GM18951 (cell line): ENCODE data around the gene CD200R1L.
"Not testable (repeated sequence)": the region's sequence is repeated elsewhere in the genome, so short reads cannot be mapped to it uniquely, and the experiment has no call there.

Experiments used
- POLR2A ChIP-seq: IDR thresholded peaks from 4 replicates; pipeline ENCODE4 v1.6.1; 2011; ENCODE audit warnings: mild to moderate bottlenecking; ENCODE audit not compliant: insufficient read length, insufficient read depth; ENCODE audit errors: extremely low read depth
- in situ Hi-C: fragments of 300-500 bp; cut with MboI; formaldehyde crosslinking; loops from one replicate; pipeline ENCODE4 v1.12.0; 2022; ENCODE audit warnings: low sequenced_read_pairs, mixed read lengths, inconsistent platforms; ENCODE audit not compliant: unreplicated experiment

The CD200R1L gene

DNA sequence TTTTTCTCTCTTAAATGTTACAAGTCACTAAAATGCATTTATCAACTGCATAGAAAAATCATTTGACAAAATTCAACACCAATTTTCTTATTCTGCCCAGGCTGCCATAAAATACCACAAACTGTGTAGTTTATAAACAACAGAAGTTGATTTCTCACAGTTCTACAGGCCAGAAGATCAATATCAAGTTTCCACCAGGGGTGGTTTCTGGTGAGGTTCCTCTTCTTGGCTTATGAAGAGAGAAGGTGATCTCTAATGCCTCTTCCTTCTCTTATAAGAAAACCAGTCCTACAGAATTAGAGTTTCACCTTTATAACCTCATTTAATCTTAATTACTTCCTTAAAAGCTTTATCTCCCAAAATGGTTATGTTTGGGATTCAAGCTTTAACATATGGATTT lies 10.9 kb upstream of the CD200R1L start:
- TF ChIP-seq POLR2A: no peak
- in situ Hi-C loops: no loop called here

- no peak for TF ChIP-seq POLR2A
- in situ Hi-C loops: no loop called here
Observed at GRCh38 chr3:112856537-112856936, 9.9 kb upstream of the CD200R1L start.

- in situ Hi-C loops: no loop called here
- TF ChIP-seq POLR2A: no peak
Observed at GRCh38 chr3:112855883-112856282, 9.2 kb upstream of the CD200R1L start.

- in situ Hi-C loops: not testable (repeated sequence)
Observed at GRCh38 chr3:112855074-112855473, 8.4 kb upstream of the CD200R1L start.

GRCh38 chr3:112848196-112848595 lies 1.5 kb upstream of the CD200R1L start:
- in situ Hi-C loops: no loop called here
- TF ChIP-seq POLR2A: no peak

DNA sequence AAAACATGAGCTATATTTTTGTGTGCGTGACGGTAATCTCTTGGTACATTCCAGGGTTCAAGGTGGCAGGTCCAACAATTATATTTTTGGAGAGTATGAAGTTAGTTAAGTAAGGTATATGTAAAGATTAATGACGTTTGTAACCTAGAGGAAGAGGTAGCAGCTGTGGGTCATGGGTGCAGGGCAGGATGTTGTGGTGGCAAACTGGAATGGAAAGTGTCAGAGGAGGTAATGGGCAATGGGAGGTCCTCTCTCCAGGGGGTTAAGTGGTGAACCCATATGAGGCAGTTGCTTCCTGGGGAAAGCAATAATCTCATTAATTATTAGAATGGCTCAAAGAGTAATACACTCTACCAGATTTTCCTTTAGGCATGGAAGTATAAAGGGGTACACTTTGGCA lies 1.0 kb upstream of the CD200R1L start:
- in situ Hi-C loops: no loop called here
- TF ChIP-seq POLR2A: no peak

- no peak for TF ChIP-seq POLR2A
- in situ Hi-C loops: no loop called here
Observed at GRCh38 chr3:112845772-112846171, 892 bp downstream of the CD200R1L start.

GRCh38 chr3:112829046-112829445 lies 17.6 kb downstream of the CD200R1L start:
- TF ChIP-seq POLR2A: no peak
- in situ Hi-C loops: no loop called here

DNA sequence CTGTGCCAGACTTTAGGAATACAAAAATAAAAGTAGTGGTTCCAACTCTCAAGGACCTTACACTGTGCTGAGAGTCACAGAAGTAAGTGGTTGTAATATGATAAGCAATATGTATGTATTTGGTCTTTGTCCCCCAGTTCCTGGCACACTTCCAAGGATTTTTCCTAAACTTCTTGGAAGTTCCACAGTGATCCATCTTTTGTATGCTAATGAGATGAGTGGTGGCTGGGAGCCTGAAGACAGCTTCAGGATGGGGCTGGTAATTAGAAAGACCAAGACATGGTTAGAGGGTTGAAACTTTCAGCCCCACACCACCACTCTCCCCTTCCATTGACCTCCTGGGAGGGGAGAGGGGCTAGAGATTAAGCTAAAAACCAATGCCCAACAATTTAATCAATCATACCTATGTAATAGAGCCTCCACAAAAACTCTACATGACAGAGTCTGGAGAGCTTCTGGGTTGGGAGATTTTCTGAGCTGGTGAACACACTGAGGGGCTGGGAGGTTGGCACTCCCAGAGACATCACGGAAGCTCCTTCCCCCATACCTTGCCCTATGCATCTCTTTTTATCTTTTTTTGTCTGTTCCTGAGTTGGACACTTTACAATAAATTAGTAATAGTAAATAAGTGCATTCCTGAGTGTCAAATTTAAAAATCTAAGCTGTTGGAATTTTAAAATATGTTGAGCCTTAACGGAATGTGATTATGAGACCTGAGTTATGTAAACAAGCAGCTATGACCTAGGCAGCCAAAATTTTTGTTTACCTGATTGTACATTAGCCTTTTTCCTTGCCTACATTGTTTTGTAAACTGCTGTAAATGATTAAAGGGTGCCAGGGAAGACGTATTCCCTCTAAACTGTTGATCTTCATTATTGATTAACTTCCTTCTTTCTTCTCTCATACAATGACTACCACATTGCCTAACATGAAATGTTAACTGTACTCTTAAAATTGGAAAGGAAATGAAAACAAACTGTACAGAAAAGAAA lies 24.3 kb downstream of the CD200R1L start:
- no peak for TF ChIP-seq POLR2A
- in situ Hi-C loops: no loop called here

DNA sequence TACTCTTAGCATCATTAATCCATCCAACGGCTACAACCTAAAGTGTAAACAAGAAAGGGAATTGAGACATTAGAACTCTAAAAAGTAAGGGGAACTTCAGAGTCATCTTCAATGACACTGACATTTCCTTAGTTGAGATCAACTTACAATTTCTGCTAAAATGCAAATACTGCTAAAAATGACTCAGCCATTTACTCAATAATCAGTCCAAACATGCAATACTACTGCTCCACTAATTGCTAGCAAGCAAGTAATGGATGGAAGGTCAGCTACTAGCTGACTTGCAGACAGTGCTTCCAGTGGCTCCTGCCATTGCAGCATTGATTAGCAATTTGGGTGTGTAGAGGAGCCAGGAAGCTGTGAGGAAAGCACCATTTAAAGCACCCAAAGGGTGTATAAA lies 28.4 kb downstream of the CD200R1L start:
- no peak for TF ChIP-seq POLR2A
- in situ Hi-C loops: no loop called here

DNA sequence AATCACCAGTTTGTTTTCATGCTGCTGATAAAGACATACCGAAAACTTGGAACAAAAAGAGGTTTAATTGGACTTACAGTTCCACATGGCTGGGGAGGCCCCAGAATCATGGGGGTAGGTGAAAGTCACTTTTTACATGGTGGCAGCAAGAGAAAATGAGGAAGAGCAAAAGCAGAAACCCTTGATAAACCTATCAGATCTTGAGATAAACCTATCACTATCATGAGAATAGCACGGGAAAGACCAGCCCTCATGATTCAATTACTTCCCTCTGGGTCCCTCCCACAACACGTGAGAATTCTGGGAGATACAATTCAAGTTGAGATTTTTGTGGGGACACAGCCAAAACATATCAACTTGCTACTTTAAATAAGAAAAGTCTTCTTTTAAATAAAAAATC lies 28.9 kb downstream of the CD200R1L start:
- TF ChIP-seq POLR2A: no peak
- in situ Hi-C loops: no loop called here

- in situ Hi-C loops: no loop called here
- TF ChIP-seq POLR2A: no peak
Observed at GRCh38 chr3:112817271-112817670, 29.4 kb downstream of the CD200R1L start.

- TF ChIP-seq POLR2A: no peak
- in situ Hi-C loops: no loop called here
Observed at GRCh38 chr3:112815981-112816380, 30.7 kb downstream of the CD200R1L start.

- in situ Hi-C loops: no loop called here
- no peak for TF ChIP-seq POLR2A
Observed at GRCh38 chr3:112814266-112814665, 32.4 kb downstream of the CD200R1L start.
